SIG-M5 treated with dmso at 0.1 percent for 504 hours (cell line): ENCODE data around the gene IQCM.

Experiments
- DNase-seq: peaks from one replicate; lab custom pipeline; 2025; ENCODE audit not compliant: unreplicated experiment; lab: John Stamatoyannopoulos, UW

IQCM gene

GRCh38 chr4:149784018-149784417, 31.6 kb downstream of the IQCM start:
- no peak for DNase-seq

- no peak for DNase-seq
These were observed 34.5 kb downstream of the IQCM start for GRCh38 chr4:149781150-149781549.

- no peak for DNase-seq
These were observed 47.2 kb downstream of the IQCM start for GRCh38 chr4:149768477-149768876.

GRCh38 chr4:149766135-149766534, 49.5 kb downstream of the IQCM start:
- DNase-seq: peak; percentile 81

- peak; percentile 80 for DNase-seq
These were observed 50.0 kb downstream of the IQCM start for GRCh38 chr4:149765630-149766029.

- no peak for DNase-seq
These were observed 59.7 kb downstream of the IQCM start for GRCh38 chr4:149755969-149756368.

GRCh38 chr4:149754526-149754925, 61.1 kb downstream of the IQCM start:
- DNase-seq: no peak

- no peak for DNase-seq
These were observed 62.9 kb downstream of the IQCM start for GRCh38 chr4:149752729-149753128.

GRCh38 chr4:149751174-149751573, 64.5 kb downstream of the IQCM start:
- no peak for DNase-seq

GRCh38 chr4:149749784-149750183, 65.9 kb downstream of the IQCM start:
- no peak for DNase-seq

- DNase-seq: no peak
These were observed 68.0 kb downstream of the IQCM start for GRCh38 chr4:149747646-149748045.

- no peak for DNase-seq
These were observed 69.4 kb downstream of the IQCM start for GRCh38 chr4:149746276-149746675.

GRCh38 chr4:149741186-149741831, 74.3 kb downstream of the IQCM start:
- DNase-seq: no peak

GRCh38 chr4:149738156-149738555, 77.5 kb downstream of the IQCM start:
- DNase-seq: peak; percentile 3

GRCh38 chr4:149735796-149736195, 79.8 kb downstream of the IQCM start:
- DNase-seq: peak; percentile 31

- DNase-seq: no peak
These were observed 87.2 kb downstream of the IQCM start for GRCh38 chr4:149728444-149728843.

GRCh38 chr4:149727663-149728062, 88.0 kb downstream of the IQCM start:
- DNase-seq: no peak

- DNase-seq: peak; percentile 23
These were observed 92.6 kb downstream of the IQCM start for GRCh38 chr4:149723065-149723464.

- no peak for DNase-seq
These were observed 95.8 kb downstream of the IQCM start for GRCh38 chr4:149719806-149720205.

- DNase-seq: no peak
These were observed 96.3 kb downstream of the IQCM start for GRCh38 chr4:149719357-149719756.

GRCh38 chr4:149718500-149718899, 97.1 kb downstream of the IQCM start:
- DNase-seq: no peak

- no peak for DNase-seq
These were observed 98.9 kb downstream of the IQCM start for GRCh38 chr4:149716728-149717127.

GRCh38 chr4:149715822-149716585, 99.6 kb downstream of the IQCM start:
- DNase-seq: no peak
